NCI-H2196 (cell line): ENCODE measurements around the gene CNP.

Experiments
- DNase-seq: peaks from one replicate; lab custom pipeline; 2025; ENCODE audit not compliant: unreplicated experiment; lab: John Stamatoyannopoulos, UW

Gene CNP

GRCh38 chr17:42026857-42027589, 60.4 kb downstream of the CNP start:
- no peak for DNase-seq
